ENCODE results near the gene RPL12. TPM values are rescaled to one million over a fixed set of nuclear protein-coding genes. Genes with fewer than 3 reads are reported as not detected.

Gene RPL12
- total RNA-seq, 4 donors from 2014 or later = 2,005 to 2,223 (median 2,119) TPM

- no peak overlapping the region for H3K27ac ChIP-seq
- peaks cover 0 to 18% (median 12%) of the 10 kb centered on the region in 4 donors for H3K4me1 ChIP-seq
- H3K4me3 ChIP-seq = no peak overlapping the region
- peak in 1 of 2 donors; percentile 59 for TF ChIP-seq EP300 (IDR thresholded peaks at IDR 0.05)
- TF ChIP-seq CTCF (IDR thresholded peaks at IDR 0.05) = no peak
- DNase-seq (ENCODE audit: low spot score in 2 of 2) = peak in 1 of 2 donors; percentile 48
- 94% methylated on average over 15 of the region's 15 CpGs for WGBS, 2 donors
- H3K36me3 ChIP-seq = peaks cover 4 to 99% (median 18%) of the 10 kb centered on the region in 3 donors
- H3K27me3 ChIP-seq = no peaks in the 10 kb centered on the region
- H3K9me3 ChIP-seq = no peaks in the 10 kb centered on the region
Observed at GRCh38 chr9:127444921-127445850, 6.0 kb downstream of the RPL12 start.

GRCh38 chr9:127444283-127444920, 6.8 kb downstream of the RPL12 start:
- Histone ChIP-seq H3K36me3 (peaks cover 4 to 100% (median 13%) of the 10 kb centered on the region in 3 donors), H3K27me3 (no peaks in the 10 kb centered on the region), H3K4me3 (no peak overlapping the region), H3K27ac (no peak overlapping the region), H3K4me1 (peaks cover 0 to 11% (median 4%) of the 10 kb centered on the region in 4 donors), H3K9me3 (no peaks in the 10 kb centered on the region)
- TF ChIP-seq CTCF (IDR thresholded peaks at IDR 0.05) (no peak), POLR2A (IDR thresholded peaks at IDR 0.05) (no peak), EP300 (IDR thresholded peaks at IDR 0.05) (no peak)
- DNase-seq (ENCODE audit: low spot score in 2 of 2) = no peak
- 92 to 95% methylated on average over 17 of the region's 17 CpGs for WGBS, 2 donors

- Histone ChIP-seq H3K36me3 (peaks cover 4 to 100% (median 27%) of the 10 kb centered on the region in 3 donors), H3K9me3 (no peaks in the 10 kb centered on the region), H3K27me3 (no peaks in the 10 kb centered on the region), H3K4me1 (no peaks in the 10 kb centered on the region), H3K4me3 (no peak overlapping the region), H3K27ac (no peak overlapping the region)
- 85 to 94% methylated on average over 9 of the region's 9 CpGs for WGBS, 2 donors
- no peak for DNase-seq (ENCODE audit: low spot score in 2 of 2)
- TF ChIP-seq EP300 (IDR thresholded peaks at IDR 0.05) (no peak), POLR2A (IDR thresholded peaks at IDR 0.05) (no peak), CTCF (IDR thresholded peaks at IDR 0.05) (no peak)
Observed at GRCh38 chr9:127438394-127438793, 12.8 kb downstream of the RPL12 start.

- Histone ChIP-seq H3K27ac (no peak overlapping the region), H3K27me3 (no peaks in the 10 kb centered on the region), H3K4me3 (no peak overlapping the region), H3K36me3 (peaks cover 4 to 100% (median 27%) of the 10 kb centered on the region in 3 donors), H3K9me3 (no peaks in the 10 kb centered on the region), H3K4me1 (no peaks in the 10 kb centered on the region)
- 84 to 85% methylated on average over 12 of the region's 12 CpGs for WGBS, 2 donors
- TF ChIP-seq POLR2A (IDR thresholded peaks at IDR 0.05) (no peak), CTCF (IDR thresholded peaks at IDR 0.05) (no peak), EP300 (IDR thresholded peaks at IDR 0.05) (no peak)
- no peak for DNase-seq (ENCODE audit: low spot score in 2 of 2)
Observed at GRCh38 chr9:127437497-127438264, 13.5 kb downstream of the RPL12 start.

All from tibial nerve (tissue), 4 donors.